ENCODE data around the gene COG5. TPM values are rescaled to one million over a fixed set of nuclear protein-coding genes. Genes with fewer than 3 reads are reported as not detected.
A peak's percentile ranks its signal among the peaks of the same experiment; 100 is the strongest.

Gene COG5
- total and polyA plus RNA-seq, 9 of the 15 experiments (the other 6 are each of a cell fraction or from before 2014, with no cell fraction given): 15.3 to 75.1 (median 56.4) TPM

DNA sequence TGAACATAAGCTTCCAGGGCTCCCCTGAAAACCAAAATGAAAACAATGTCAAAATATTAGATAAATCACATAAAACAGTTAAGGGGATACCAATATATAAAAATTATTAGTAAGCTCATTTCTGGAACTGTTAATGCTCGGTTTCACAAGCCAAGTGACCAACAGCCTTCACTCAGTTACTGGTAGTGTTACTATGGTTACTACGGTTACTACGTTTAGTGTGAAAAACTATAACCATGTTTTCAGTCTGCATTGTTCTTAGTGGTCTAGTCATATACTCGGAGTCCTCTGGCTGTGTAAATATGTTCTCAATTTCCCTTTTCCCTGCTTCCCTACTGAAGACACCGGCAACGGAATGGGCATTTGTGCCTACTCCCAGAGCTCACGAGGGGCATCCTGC is 360.1 kb downstream of the COG5 start:
- Histone ChIP-seq H3K4me1 (replicated peaks in 1 of 2; ENCODE audit: control insufficient read depth in 2 of 2, insufficient read depth in 2 of 2, low read length in 2 of 2) (peaks cover 2 to 7% of the 10 kb centered on the region in 2 experiments; a peak in 2 of 5 replicates), H3K4me3 (no peak overlapping the region), H3K36me3 (ENCODE audit: control insufficient read depth, insufficient read depth, low read length) (peaks cover 79% of the 10 kb centered on the region), H3K79me2 (ENCODE audit: control insufficient read depth, insufficient read depth, low read length) (no peaks in the 10 kb centered on the region), H2AFZ (ENCODE audit: low read depth, low read length) (no peak overlapping the region), H4K20me1 (replicated peaks; ENCODE audit: control insufficient read depth, insufficient read depth, low read length) (no peaks in the 10 kb centered on the region), H3K27ac (ENCODE audit: extremely low read depth, low read depth, low read length) (no peak overlapping the region), H3K27me3 (ENCODE audit: control insufficient read depth in 2 of 2, insufficient read depth in 2 of 2, low read length in 2 of 2) (no peaks in the 10 kb centered on the region), H3K4me2 (ENCODE audit: insufficient read depth, low read length) (no peak overlapping the region), H3K9me1 (ENCODE audit: control insufficient read depth, insufficient read depth, low read length) (no peaks in the 10 kb centered on the region), H3K9me3 (replicated peaks; ENCODE audit: control insufficient read depth, insufficient read depth, low read depth, low read length) (no peaks in the 10 kb centered on the region), H3K9ac (ENCODE audit: insufficient read depth in 1 of 2, low read depth in 2 of 2, low read length in 2 of 2) (no peak overlapping the region)
- in situ Hi-C loops (cut with MboI) (loop anchor here (25.0 kb wide), 1 partner anchor 934 kb away; the partner anchor contains the start of gene LAMB4), intact Hi-C loops (cut with micrococcal nuclease) (loop anchor here (5.0 kb wide), 3 partner anchors 256 to 944 kb away; no protein-coding TSS in a partner anchor)
- DNase-seq (ENCODE audit: extremely low read depth in 1 of 4, low spot score in 3 of 4) (no peak), ATAC-seq (no peak), FAIRE-seq (no peak)
- BruUV-seq (replicated peaks): no TSS peak
- WGBS (ENCODE audit: insufficient coverage, low coverage, missing lambda C conversion rate): 85% methylated on average over 7 of the region's 7 CpGs
- ChIA-PET CTCF (ENCODE audit: low intra/inter-chr PET ratio) (interaction anchor here (3.2 kb wide), 1 partner anchor 521 kb away, joined by 14 read pairs; no protein-coding TSS in a partner anchor), POLR2A (interaction anchor here (0.6 to 2.5 kb wide), 7 partner anchors 9 to 32 kb away, joined by 3 to 9 read pairs (median 4); no protein-coding TSS in a partner anchor)
- peak; percentile 79; the same call in 1 of the 2 replicates for TF ChIP-seq POLR2AphosphoS2 (IDR thresholded peaks at IDR 0.05; ENCODE audit: low read length)
- TF ChIP-seq, protein P1, sequence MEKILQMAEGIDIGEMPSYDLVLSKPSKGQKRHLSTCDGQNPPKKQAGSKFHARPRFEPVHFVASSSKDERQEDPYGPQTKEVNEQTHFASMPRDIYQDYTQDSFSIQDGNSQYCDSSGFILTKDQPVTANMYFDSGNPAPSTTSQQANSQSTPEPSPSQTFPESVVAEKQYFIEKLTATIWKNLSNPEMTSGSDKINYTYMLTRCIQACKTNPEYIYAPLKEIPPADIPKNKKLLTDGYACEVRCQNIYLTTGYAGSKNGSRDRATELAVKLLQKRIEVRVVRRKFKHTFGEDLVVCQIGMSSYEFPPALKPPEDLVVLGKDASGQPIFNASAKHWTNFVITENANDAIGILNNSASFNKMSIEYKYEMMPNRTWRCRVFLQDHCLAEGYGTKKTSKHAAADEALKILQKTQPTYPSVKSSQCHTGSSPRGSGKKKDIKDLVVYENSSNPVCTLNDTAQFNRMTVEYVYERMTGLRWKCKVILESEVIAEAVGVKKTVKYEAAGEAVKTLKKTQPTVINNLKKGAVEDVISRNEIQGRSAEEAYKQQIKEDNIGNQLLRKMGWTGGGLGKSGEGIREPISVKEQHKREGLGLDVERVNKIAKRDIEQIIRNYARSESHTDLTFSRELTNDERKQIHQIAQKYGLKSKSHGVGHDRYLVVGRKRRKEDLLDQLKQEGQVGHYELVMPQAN (IDR thresholded peaks at IDR 0.05; ENCODE audit: borderline replicate concordance): no peak
- TF ChIP-seq KLF6 (CRISPR knock-in tag; IDR thresholded peaks at IDR 0.05; ENCODE audit: borderline replicate concordance): no peak
- TF ChIP-seq ZNF212 (CRISPR knock-in tag; IDR thresholded peaks at IDR 0.05): no peak
- no peak for TF ChIP-seq MAFF (IDR thresholded peaks at IDR 0.05; ENCODE audit: low read length)
- no peak for TF ChIP-seq ZNF232 (CRISPR knock-in tag; IDR thresholded peaks at IDR 0.05)
- TF ChIP-seq FOXJ3 (CRISPR knock-in tag; IDR thresholded peaks at IDR 0.05): no peak
- no peak for TF ChIP-seq RFX7 (CRISPR knock-in tag; IDR thresholded peaks at IDR 0.05)
- TF ChIP-seq PHTF2 (CRISPR knock-in tag; IDR thresholded peaks at IDR 0.05): no peak
- TF ChIP-seq TAL1 (IDR thresholded peaks at IDR 0.05): no peak
- peak; percentile 86 for TF ChIP-seq RFX1 (IDR thresholded peaks at IDR 0.05)
- no peak for TF ChIP-seq MED1 (CRISPR knock-in tag; IDR thresholded peaks at IDR 0.05; ENCODE audit: borderline replicate concordance)
- TF ChIP-seq POLR2AphosphoS5 (IDR thresholded peaks at IDR 0.05; ENCODE audit: control insufficient read depth, insufficient read depth, low read depth, low read length): peak; percentile 5; the same call in 1 of the 2 replicates
- TF ChIP-seq KDM1A (IDR thresholded peaks at IDR 0.05): no peak
